22Rv1 (cell line): Measurements from ENCODE around the gene ATXN1.

Experiments used
- ZFX ChIP-seq: fragments of 450-650 bp; IDR thresholded peaks from 2 replicates; pipeline ENCODE4 v1.6.1; 2017; ENCODE audit warnings: antibody characterized with exemption, borderline replicate concordance
- TF ChIP-seq, protein P1 (sequence below): fragments of 450-650 bp; IDR thresholded peaks from 2 replicates; pipeline ENCODE4 v1.5.1; 2017; ENCODE audit warnings: mild to moderate bottlenecking

DNA sequence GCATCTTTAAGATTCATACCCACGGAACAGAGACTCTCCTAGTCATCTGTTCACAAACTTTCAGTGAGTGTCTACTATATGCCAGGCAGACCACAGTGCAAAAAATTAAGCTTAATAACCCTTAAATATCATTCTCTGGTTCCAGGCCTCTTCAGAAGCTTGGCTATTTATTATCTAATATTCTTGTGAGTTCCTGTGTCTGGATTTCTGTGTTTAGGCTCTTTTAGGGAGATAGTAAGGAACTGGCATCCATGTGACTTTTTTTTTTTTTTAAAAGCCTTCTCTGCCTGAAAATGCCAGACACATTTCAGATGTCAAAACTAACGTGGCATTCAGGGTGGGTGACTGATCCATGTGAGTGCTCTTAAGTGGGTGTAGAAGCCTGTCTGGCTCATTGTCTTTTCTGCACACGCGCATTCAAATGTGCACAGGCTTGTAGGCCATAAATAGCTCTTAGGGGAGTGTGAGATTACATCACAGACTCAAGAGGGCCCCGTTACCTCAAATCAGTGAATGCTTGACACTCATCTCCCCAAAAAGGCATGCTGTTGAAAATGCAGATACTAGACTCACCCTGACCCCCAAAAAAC is 380.9 kb downstream of the ATXN1 start:
- TF ChIP-seq, protein P1, sequence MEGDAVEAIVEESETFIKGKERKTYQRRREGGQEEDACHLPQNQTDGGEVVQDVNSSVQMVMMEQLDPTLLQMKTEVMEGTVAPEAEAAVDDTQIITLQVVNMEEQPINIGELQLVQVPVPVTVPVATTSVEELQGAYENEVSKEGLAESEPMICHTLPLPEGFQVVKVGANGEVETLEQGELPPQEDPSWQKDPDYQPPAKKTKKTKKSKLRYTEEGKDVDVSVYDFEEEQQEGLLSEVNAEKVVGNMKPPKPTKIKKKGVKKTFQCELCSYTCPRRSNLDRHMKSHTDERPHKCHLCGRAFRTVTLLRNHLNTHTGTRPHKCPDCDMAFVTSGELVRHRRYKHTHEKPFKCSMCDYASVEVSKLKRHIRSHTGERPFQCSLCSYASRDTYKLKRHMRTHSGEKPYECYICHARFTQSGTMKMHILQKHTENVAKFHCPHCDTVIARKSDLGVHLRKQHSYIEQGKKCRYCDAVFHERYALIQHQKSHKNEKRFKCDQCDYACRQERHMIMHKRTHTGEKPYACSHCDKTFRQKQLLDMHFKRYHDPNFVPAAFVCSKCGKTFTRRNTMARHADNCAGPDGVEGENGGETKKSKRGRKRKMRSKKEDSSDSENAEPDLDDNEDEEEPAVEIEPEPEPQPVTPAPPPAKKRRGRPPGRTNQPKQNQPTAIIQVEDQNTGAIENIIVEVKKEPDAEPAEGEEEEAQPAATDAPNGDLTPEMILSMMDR, result no peak
- TF ChIP-seq ZFX, result no peak
